ENCODE data around the gene GPR62. TPM values are rescaled to one million over a fixed set of nuclear protein-coding genes. Genes with fewer than 3 reads are reported as not detected.
"Not testable (repeated sequence)": the region's sequence is repeated elsewhere in the genome, so short reads cannot be mapped to it uniquely, and the experiment has no call there.

The GPR62 gene
- total RNA-seq, 1 donor from 2014 or later: 0.44 TPM

- H3K36me3 Mint-ChIP-seq (ENCODE audit: unreplicated experiment): no peaks in the 10 kb centered on the region
- DNase-seq: no peak
- H3K4me1 Mint-ChIP-seq (ENCODE audit: low read depth, unreplicated experiment): peaks cover 6% of the 10 kb centered on the region
- H3K9me3 Mint-ChIP-seq (ENCODE audit: unreplicated experiment): peaks cover 2% of the 10 kb centered on the region
- H3K27me3 Mint-ChIP-seq (ENCODE audit: unreplicated experiment): no peaks in the 10 kb centered on the region
- TF ChIP-seq, protein P1, sequence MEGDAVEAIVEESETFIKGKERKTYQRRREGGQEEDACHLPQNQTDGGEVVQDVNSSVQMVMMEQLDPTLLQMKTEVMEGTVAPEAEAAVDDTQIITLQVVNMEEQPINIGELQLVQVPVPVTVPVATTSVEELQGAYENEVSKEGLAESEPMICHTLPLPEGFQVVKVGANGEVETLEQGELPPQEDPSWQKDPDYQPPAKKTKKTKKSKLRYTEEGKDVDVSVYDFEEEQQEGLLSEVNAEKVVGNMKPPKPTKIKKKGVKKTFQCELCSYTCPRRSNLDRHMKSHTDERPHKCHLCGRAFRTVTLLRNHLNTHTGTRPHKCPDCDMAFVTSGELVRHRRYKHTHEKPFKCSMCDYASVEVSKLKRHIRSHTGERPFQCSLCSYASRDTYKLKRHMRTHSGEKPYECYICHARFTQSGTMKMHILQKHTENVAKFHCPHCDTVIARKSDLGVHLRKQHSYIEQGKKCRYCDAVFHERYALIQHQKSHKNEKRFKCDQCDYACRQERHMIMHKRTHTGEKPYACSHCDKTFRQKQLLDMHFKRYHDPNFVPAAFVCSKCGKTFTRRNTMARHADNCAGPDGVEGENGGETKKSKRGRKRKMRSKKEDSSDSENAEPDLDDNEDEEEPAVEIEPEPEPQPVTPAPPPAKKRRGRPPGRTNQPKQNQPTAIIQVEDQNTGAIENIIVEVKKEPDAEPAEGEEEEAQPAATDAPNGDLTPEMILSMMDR (IDR thresholded peaks at IDR 0.05; ENCODE audit: partially characterized antibody, unreplicated experiment): no peak
- no peak overlapping the region for H3K4me3 Mint-ChIP-seq (ENCODE audit: unreplicated experiment)
- H3K27ac Mint-ChIP-seq (ENCODE audit: unreplicated experiment): no peak overlapping the region
These were observed 31.1 kb downstream of the GPR62 start for GRCh38 chr3:51986010-51986947.

DNA sequence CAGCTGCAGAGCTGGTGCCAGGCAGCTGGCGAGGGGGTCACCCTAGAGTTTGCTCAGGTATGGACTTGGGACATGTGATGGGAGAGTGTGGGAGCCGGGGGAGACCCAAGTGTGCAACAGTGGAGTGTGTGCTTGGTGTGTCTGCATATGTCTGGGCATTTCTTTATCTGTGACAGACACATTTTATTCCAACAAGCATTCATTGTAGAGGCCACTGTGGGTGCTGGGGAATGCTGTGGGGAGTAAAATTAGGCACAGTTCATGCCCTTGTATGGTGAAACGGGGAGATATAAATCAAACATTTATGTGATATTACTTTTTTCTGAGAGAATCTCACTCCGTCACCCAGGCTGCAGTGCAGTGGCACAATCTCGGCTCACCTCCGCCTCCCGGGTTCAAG, 32.4 kb downstream of the GPR62 start:
- Mint-ChIP-seq H3K4me3 (ENCODE audit: unreplicated experiment) (no peak overlapping the region), H3K9me3 (ENCODE audit: unreplicated experiment) (peaks cover 2% of the 10 kb centered on the region), H3K27me3 (ENCODE audit: unreplicated experiment) (no peaks in the 10 kb centered on the region), H3K4me1 (ENCODE audit: low read depth, unreplicated experiment) (peaks cover 4% of the 10 kb centered on the region), H3K27ac (ENCODE audit: unreplicated experiment) (no peak overlapping the region), H3K36me3 (ENCODE audit: unreplicated experiment) (peaks cover 2% of the 10 kb centered on the region)
- TF ChIP-seq, protein P1 (IDR thresholded peaks at IDR 0.05; ENCODE audit: partially characterized antibody, unreplicated experiment): no peak
- no peak for DNase-seq

- Mint-ChIP-seq H3K27me3 (ENCODE audit: unreplicated experiment) (no peaks in the 10 kb centered on the region), H3K27ac (ENCODE audit: unreplicated experiment) (peak overlapping the region; percentile 4), H3K4me1 (ENCODE audit: low read depth, unreplicated experiment) (peaks cover 2% of the 10 kb centered on the region), H3K4me3 (ENCODE audit: unreplicated experiment) (no peak overlapping the region), H3K9me3 (ENCODE audit: unreplicated experiment) (peaks cover 2% of the 10 kb centered on the region), H3K36me3 (ENCODE audit: unreplicated experiment) (peaks cover 3% of the 10 kb centered on the region)
- no peak for DNase-seq
- TF ChIP-seq, protein P1 (IDR thresholded peaks at IDR 0.05; ENCODE audit: partially characterized antibody, unreplicated experiment): no peak
These were observed 33.3 kb downstream of the GPR62 start for GRCh38 chr3:51988286-51989146.

DNA sequence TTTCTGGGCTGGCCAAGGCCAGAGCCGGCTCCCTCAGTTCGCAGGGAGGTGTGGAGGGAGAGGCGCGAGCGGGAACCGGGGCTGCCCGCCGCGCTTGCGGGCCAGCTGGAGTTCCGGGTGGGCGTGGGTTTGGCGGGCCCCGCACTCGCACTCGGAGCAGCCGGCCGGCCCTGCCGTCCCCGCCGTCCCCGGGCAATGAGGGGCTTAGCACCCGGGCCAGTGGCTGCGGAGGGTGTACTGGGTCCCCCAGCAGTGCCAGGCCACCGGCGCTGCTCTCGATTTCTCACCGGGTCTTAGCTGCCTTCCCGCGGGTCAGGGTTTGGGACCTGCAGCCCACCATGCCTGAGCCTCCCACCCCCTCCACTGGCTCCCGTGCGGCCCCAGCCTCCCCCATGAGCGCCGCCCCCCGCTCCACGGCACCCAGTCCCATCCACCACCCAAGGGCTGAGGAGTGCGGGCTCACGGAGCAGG, 35.4 kb downstream of the GPR62 start:
- H3K4me3 Mint-ChIP-seq (ENCODE audit: unreplicated experiment); H3K4me1 Mint-ChIP-seq (ENCODE audit: low read depth, unreplicated experiment); H3K36me3 Mint-ChIP-seq (ENCODE audit: unreplicated experiment); DNase-seq; H3K27me3 Mint-ChIP-seq (ENCODE audit: unreplicated experiment); H3K27ac Mint-ChIP-seq (ENCODE audit: unreplicated experiment); H3K9me3 Mint-ChIP-seq (ENCODE audit: unreplicated experiment): not testable (repeated sequence)

GRCh38 chr3:51992017-51992682, 37.0 kb downstream of the GPR62 start:
- DNase-seq: no peak
- H3K27ac Mint-ChIP-seq (ENCODE audit: unreplicated experiment): no peak overlapping the region
- H3K27me3 Mint-ChIP-seq (ENCODE audit: unreplicated experiment): peaks cover 5% of the 10 kb centered on the region
- peaks cover 7% of the 10 kb centered on the region for H3K36me3 Mint-ChIP-seq (ENCODE audit: unreplicated experiment)
- TF ChIP-seq, protein P1 (IDR thresholded peaks at IDR 0.05; ENCODE audit: partially characterized antibody, unreplicated experiment): no peak
- no peak overlapping the region for H3K4me3 Mint-ChIP-seq (ENCODE audit: unreplicated experiment)
- peaks cover 3% of the 10 kb centered on the region for H3K4me1 Mint-ChIP-seq (ENCODE audit: low read depth, unreplicated experiment)
- peaks cover 4% of the 10 kb centered on the region for H3K9me3 Mint-ChIP-seq (ENCODE audit: unreplicated experiment)

GRCh38 chr3:51993657-51994056, 38.5 kb downstream of the GPR62 start:
- DNase-seq; H3K4me3 Mint-ChIP-seq (ENCODE audit: unreplicated experiment); H3K27ac Mint-ChIP-seq (ENCODE audit: unreplicated experiment); H3K27me3 Mint-ChIP-seq (ENCODE audit: unreplicated experiment); H3K9me3 Mint-ChIP-seq (ENCODE audit: unreplicated experiment); H3K4me1 Mint-ChIP-seq (ENCODE audit: low read depth, unreplicated experiment); H3K36me3 Mint-ChIP-seq (ENCODE audit: unreplicated experiment): not testable (repeated sequence)

Data from glutamatergic neuron (in vitro differentiated cells).